OCI-LY1 (cell line): ENCODE data around the gene EN2.

ENCODE experiments used
- H2AFZ ChIP-seq: fragments of 200-600 bp; sonication (generic), shearing (Covaris generic); 2 replicates; pipeline ENCODE4 v1.6.0; 2014; ENCODE audit warnings: antibody characterized with exemption, mild to moderate bottlenecking, low read length
- H3F3A ChIP-seq: fragments of 200-600 bp; sonication (generic), shearing (Covaris generic); 2 replicates; pipeline ENCODE4 v1.6.0; 2014; ENCODE audit warnings: mild to moderate bottlenecking, antibody characterized with exemption, low read length, moderate library complexity; ENCODE audit not compliant: insufficient read depth
- H3K27ac ChIP-seq: fragments of 200-600 bp; sonication (generic); 2 replicates; pipeline ENCODE4 v1.5.1; 2014; ENCODE audit warnings: low read length, mixed run types, mild to moderate bottlenecking, low read depth; ENCODE audit not compliant: poor library complexity, severe bottlenecking
- H3K27me3 ChIP-seq: fragments of 200-600 bp; sonication (generic); 2 replicates; pipeline ENCODE4 v1.6.0; 2014; ENCODE audit warnings: antibody characterized with exemption, mild to moderate bottlenecking, low read length, moderate library complexity; ENCODE audit not compliant: insufficient read depth
- H3K36me3 ChIP-seq: fragments of 200-600 bp; sonication (generic); 2 replicates; pipeline ENCODE4 v1.6.1; 2014; ENCODE audit warnings: mild to moderate bottlenecking, antibody characterized with exemption, low read length, moderate library complexity, mixed read lengths; ENCODE audit not compliant: insufficient read depth
- H3K4me1 ChIP-seq: fragments of 200-600 bp; sonication (generic); 2 replicates; pipeline ENCODE4 v1.5.1; 2014; ENCODE audit warnings: mild to moderate bottlenecking, low read length, moderate library complexity; ENCODE audit not compliant: insufficient read depth, severe bottlenecking
- H3K4me2 ChIP-seq: fragments of 200-600 bp; sonication (generic), shearing (Covaris generic); 2 replicates; pipeline ENCODE4 v1.6.1; 2014; ENCODE audit warnings: low read length
- H3K4me3 ChIP-seq: fragments of 200-600 bp; sonication (generic); 2 replicates; pipeline ENCODE4 v1.5.1; 2014; ENCODE audit warnings: low read length, low read depth, mild to moderate bottlenecking, mixed read lengths; ENCODE audit not compliant: poor library complexity, severe bottlenecking
- H3K79me2 ChIP-seq: fragments of 200-600 bp; shearing (Covaris generic); 2 replicates; pipeline ENCODE4 v1.6.1; 2016; ENCODE audit warnings: mixed run types, low read length, mixed read lengths; ENCODE audit not compliant: insufficient read depth
- H3K9ac ChIP-seq: fragments of 200-600 bp; sonication (generic), shearing (Covaris generic); 2 replicates; pipeline ENCODE4 v1.6.1; 2014; ENCODE audit warnings: mild to moderate bottlenecking, low read length, mixed read lengths
- H3K9me2 ChIP-seq: fragments of 200-600 bp; sonication (generic), shearing (Covaris generic); 2 replicates; pipeline ENCODE4 v1.6.1; 2014; ENCODE audit warnings: low read depth, mild to moderate bottlenecking, low read length, mixed read lengths
- H3K9me3 ChIP-seq: fragments of 200-600 bp; shearing (Covaris generic); 2 replicates; pipeline ENCODE4 v1.6.1; 2014; ENCODE audit warnings: low read length, mixed read lengths
- H4K20me1 ChIP-seq: fragments of 200-600 bp; sonication (generic), shearing (Covaris generic); 2 replicates; pipeline ENCODE4 v1.6.0; 2016; ENCODE audit warnings: mild to moderate bottlenecking, low read length; ENCODE audit not compliant: insufficient read depth
- EZH2 ChIP-seq: fragments of 200-600 bp; sonication (generic), shearing (Covaris generic); IDR thresholded peaks from 2 replicates; pipeline ENCODE4 v1.8.0; 2017; ENCODE audit warnings: borderline replicate concordance, mixed run types, mild to moderate bottlenecking, antibody characterized with exemption, low read length, moderate library complexity, mixed read lengths
- TF ChIP-seq, protein P1 (sequence below): fragments of 200-600 bp; sonication (generic), shearing (Covaris generic); IDR thresholded peaks from 2 replicates; pipeline ENCODE4 v1.5.1; 2017; ENCODE audit warnings: mild to moderate bottlenecking, antibody characterized with exemption, low read length, moderate library complexity, mixed read lengths

EN2 gene

DNA sequence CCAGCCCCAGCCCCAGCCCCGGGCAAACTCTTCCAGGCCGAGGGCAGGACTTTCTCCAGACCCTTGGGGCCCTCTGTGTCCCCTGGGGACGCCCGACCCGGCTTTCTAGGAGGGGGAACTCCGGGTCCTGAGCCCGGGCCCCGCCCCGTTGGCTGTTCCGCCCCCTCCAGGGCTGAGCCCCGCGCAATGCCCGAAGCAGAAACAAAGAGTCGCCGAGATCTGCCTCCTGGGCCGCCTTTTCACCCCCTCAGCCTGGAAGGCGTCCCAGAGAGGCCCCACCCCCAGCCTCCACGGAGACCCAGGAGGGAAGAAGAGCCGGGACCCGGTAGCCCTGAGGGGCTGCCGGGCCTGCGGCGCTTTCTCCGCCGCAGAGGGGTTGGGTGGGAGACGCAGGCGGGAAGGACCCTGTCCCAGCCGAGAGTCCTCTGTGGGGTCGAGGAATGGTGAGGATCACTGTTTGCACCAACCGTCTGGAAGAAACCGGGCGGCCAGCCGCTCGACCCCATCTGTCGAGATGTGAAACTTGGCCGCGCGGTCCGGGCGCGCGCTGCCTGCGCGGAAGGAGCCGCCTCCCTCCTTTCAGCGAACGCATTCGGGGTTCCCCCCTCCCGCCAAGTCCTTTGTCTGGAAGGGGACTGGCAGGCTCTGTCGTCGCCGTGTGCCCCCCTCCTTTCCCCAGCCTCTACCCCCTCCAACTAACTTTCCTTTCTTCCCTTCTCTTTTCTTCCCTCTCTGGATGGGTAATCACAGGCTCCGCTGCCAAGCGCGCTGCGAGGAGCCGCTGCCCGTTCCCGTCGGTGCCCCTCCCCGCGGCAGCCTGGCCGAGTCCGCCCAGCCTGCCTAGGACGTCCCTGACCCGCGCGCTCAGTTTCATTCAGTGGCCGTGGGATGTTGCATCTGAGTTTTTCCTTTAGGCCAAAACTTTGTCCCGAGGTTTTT is 10.2 kb downstream of the EN2 start:
- H3K27ac ChIP-seq: no peak overlapping the region
- H2AFZ ChIP-seq: no peak overlapping the region
- no peaks in the 10 kb centered on the region for H3F3A ChIP-seq
- H3K27me3 ChIP-seq: peaks cover 13% of the 10 kb centered on the region; the same call in 1 of the 2 replicates
- no peaks in the 10 kb centered on the region for H3K9me2 ChIP-seq
- no peaks in the 10 kb centered on the region for H3K9me3 ChIP-seq
- TF ChIP-seq, protein P1, sequence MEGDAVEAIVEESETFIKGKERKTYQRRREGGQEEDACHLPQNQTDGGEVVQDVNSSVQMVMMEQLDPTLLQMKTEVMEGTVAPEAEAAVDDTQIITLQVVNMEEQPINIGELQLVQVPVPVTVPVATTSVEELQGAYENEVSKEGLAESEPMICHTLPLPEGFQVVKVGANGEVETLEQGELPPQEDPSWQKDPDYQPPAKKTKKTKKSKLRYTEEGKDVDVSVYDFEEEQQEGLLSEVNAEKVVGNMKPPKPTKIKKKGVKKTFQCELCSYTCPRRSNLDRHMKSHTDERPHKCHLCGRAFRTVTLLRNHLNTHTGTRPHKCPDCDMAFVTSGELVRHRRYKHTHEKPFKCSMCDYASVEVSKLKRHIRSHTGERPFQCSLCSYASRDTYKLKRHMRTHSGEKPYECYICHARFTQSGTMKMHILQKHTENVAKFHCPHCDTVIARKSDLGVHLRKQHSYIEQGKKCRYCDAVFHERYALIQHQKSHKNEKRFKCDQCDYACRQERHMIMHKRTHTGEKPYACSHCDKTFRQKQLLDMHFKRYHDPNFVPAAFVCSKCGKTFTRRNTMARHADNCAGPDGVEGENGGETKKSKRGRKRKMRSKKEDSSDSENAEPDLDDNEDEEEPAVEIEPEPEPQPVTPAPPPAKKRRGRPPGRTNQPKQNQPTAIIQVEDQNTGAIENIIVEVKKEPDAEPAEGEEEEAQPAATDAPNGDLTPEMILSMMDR: no peak
- no peak for TF ChIP-seq EZH2
- H3K4me2 ChIP-seq: no peak overlapping the region
- no peak overlapping the region for H3K9ac ChIP-seq
- H3K79me2 ChIP-seq: no peaks in the 10 kb centered on the region
- no peaks in the 10 kb centered on the region for H3K4me1 ChIP-seq
- H3K36me3 ChIP-seq: no peaks in the 10 kb centered on the region
- H4K20me1 ChIP-seq: no peaks in the 10 kb centered on the region
- no peak overlapping the region for H3K4me3 ChIP-seq

DNA sequence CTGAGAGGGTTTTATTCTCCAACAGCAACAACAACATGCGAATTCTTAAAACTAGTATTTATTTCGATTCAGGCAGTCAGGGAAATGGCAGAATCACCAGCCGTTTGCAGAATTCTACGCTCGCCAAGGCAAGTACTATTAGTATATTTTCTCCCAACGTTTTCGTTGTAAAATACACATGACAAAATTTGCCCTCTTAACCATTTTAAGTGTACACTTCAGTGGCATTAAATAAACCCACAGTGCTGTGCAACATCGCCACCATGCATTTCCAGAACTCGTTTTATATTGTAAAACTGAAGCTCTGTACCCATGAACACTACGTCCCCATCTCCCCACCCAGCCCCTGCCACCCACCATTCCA is 10.8 kb downstream of the EN2 start:
- Histone ChIP-seq H3K4me2 (no peak overlapping the region), H3K9me3 (no peaks in the 10 kb centered on the region), H4K20me1 (no peaks in the 10 kb centered on the region), H3K9me2 (no peaks in the 10 kb centered on the region), H3K4me1 (no peaks in the 10 kb centered on the region), H3K27me3 (peaks cover 13% of the 10 kb centered on the region; the same call in 1 of the 2 replicates), H3K27ac (no peak overlapping the region), H2AFZ (no peak overlapping the region), H3K79me2 (no peaks in the 10 kb centered on the region), H3K4me3 (no peak overlapping the region), H3K36me3 (no peaks in the 10 kb centered on the region), H3F3A (no peaks in the 10 kb centered on the region), H3K9ac (no peak overlapping the region)
- TF ChIP-seq EZH2: no peak
- TF ChIP-seq, protein P1: no peak

DNA sequence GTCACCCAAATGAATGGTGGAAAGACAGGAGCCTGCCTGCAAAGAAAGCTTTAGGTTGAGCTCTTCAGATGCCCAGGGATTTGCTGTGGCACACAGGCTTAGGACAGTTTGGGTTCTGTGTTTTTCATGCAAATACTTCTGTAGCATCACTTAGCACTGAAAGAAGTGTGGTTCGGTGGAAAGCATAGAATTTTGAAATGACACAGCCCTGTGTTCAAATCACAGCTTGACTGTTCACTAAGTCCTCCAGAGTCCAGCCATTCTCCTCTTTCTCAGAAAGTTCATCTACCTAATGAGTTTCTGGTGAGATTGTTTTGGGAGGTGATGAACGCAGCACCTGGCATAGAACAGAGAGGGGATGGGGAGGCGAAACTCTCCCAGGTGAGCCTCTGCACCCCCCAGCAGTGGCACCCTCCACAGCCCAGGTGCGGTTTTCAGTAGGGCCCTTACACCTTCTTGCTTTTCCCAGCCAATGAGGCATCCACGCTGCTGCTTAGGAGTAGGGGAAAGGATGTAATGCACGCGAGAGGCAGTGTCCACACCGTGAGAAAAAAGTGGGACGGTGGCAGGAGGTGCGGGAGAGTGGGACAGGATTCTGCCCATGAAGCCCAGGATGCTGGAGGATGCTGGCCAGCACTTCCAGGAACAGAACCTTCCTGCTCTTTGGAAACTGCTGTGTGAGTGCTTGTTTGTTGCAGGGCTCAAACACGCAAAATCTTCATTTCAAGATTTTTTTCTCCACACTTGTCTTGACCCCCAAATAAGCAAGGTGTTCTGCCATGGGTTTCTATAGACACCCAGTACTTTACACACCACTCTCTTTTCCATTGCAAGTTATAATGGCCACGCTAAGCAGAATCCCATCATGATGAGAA is 11.6 kb downstream of the EN2 start:
- Histone ChIP-seq H3F3A (no peaks in the 10 kb centered on the region), H3K9me2 (no peaks in the 10 kb centered on the region), H4K20me1 (no peaks in the 10 kb centered on the region), H3K27me3 (peaks cover 15% of the 10 kb centered on the region; the same call in 1 of the 2 replicates), H3K4me1 (no peaks in the 10 kb centered on the region), H3K9me3 (no peaks in the 10 kb centered on the region), H3K36me3 (no peaks in the 10 kb centered on the region), H3K79me2 (no peaks in the 10 kb centered on the region), H3K9ac (no peak overlapping the region), H3K4me2 (no peak overlapping the region), H3K27ac (no peak overlapping the region), H2AFZ (no peak overlapping the region), H3K4me3 (no peak overlapping the region)
- no peak for TF ChIP-seq EZH2
- TF ChIP-seq, protein P1: no peak
